ENCODE measurements around the gene RBM12.

DNA sequence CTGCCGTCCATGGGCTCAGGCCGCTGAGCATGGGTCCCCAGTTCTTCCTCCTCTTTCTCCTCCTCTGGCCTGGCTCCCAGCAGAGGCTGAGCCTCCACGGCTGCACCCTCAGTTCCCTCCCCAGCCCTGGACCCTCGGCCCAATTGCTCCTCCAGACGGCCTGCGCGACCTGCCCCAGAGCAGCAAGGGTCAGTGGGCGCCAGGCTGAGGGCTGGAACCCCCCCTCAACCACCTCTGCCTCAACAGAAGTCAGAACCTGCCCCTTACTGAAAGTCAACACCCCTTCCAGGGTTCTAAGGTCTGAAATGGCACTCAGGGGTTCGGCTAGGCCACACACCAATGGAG is 65.0 kb downstream of the RBM12 start:
- TF ChIP-seq POLR2A (IDR thresholded peaks at IDR 0.05; ENCODE audit: low read depth, low read length) (no peak), RCOR1 (IDR thresholded peaks at IDR 0.05; ENCODE audit: insufficient replicate concordance, low read length) (no peak), RAD21 (IDR thresholded peaks at IDR 0.05; ENCODE audit: low read length) (no peak), SMC3 (IDR thresholded peaks at IDR 0.05; ENCODE audit: low read depth, low read length) (no peak), CEBPB (IDR thresholded peaks at IDR 0.05; ENCODE audit: low read depth, low read length) (no peak)
- TF ChIP-seq, protein P1, sequence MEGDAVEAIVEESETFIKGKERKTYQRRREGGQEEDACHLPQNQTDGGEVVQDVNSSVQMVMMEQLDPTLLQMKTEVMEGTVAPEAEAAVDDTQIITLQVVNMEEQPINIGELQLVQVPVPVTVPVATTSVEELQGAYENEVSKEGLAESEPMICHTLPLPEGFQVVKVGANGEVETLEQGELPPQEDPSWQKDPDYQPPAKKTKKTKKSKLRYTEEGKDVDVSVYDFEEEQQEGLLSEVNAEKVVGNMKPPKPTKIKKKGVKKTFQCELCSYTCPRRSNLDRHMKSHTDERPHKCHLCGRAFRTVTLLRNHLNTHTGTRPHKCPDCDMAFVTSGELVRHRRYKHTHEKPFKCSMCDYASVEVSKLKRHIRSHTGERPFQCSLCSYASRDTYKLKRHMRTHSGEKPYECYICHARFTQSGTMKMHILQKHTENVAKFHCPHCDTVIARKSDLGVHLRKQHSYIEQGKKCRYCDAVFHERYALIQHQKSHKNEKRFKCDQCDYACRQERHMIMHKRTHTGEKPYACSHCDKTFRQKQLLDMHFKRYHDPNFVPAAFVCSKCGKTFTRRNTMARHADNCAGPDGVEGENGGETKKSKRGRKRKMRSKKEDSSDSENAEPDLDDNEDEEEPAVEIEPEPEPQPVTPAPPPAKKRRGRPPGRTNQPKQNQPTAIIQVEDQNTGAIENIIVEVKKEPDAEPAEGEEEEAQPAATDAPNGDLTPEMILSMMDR (conservative IDR thresholded peaks at IDR 0.05; ENCODE audit: low read depth, low read length): no peak

Data from IMR-90 (cell line).